GM12873 (cell line): Measurements from ENCODE around the gene P3H3.

Experiments used
- TF ChIP-seq, protein P1 (sequence below): IDR thresholded peaks from 2 replicates; pipeline ENCODE4 v1.5.1; 2012; ENCODE audit warnings: low read depth, mild to moderate bottlenecking, moderate library complexity, low read length, control low read depth; ENCODE audit not compliant: insufficient read depth; ENCODE audit errors: missing control alignments

P3H3 gene

DNA sequence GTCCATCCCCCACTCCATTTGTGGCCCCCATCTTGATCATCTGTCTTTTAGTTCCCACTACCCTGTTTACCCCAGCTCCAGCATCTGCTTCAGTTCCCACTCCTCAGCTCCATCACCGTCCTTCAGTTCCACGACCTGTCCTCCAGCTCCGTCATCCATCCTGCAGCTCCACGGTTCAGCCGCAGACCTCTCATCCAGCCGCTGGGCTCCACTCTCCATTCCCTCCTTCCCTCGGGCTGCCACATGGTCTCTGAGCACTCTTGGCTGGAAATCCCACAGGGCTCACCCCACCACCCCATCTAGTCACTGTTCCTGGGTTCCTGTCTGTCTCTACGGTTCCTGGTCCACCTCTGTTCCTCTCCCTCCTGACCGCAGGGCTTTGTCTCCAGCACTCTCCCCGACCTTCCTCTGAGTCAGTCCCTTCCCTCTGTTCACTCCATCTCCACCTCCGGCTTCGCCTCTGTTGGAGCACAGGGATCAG is 3.3 kb upstream of the P3H3 start:
- TF ChIP-seq, protein P1, sequence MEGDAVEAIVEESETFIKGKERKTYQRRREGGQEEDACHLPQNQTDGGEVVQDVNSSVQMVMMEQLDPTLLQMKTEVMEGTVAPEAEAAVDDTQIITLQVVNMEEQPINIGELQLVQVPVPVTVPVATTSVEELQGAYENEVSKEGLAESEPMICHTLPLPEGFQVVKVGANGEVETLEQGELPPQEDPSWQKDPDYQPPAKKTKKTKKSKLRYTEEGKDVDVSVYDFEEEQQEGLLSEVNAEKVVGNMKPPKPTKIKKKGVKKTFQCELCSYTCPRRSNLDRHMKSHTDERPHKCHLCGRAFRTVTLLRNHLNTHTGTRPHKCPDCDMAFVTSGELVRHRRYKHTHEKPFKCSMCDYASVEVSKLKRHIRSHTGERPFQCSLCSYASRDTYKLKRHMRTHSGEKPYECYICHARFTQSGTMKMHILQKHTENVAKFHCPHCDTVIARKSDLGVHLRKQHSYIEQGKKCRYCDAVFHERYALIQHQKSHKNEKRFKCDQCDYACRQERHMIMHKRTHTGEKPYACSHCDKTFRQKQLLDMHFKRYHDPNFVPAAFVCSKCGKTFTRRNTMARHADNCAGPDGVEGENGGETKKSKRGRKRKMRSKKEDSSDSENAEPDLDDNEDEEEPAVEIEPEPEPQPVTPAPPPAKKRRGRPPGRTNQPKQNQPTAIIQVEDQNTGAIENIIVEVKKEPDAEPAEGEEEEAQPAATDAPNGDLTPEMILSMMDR: no peak

GRCh38 chr12:6825398-6826124 is 2.6 kb upstream of the P3H3 start:
- TF ChIP-seq, protein P1: peak; percentile 97

GRCh38 chr12:6826125-6826733 is 2.0 kb upstream of the P3H3 start:
- TF ChIP-seq, protein P1: no peak

GRCh38 chr12:6826734-6827436 is 1.3 kb upstream of the P3H3 start:
- TF ChIP-seq, protein P1: no peak

- TF ChIP-seq, protein P1: no peak
These were observed 733 bp upstream of the P3H3 start for GRCh38 chr12:6827437-6827911.

DNA sequence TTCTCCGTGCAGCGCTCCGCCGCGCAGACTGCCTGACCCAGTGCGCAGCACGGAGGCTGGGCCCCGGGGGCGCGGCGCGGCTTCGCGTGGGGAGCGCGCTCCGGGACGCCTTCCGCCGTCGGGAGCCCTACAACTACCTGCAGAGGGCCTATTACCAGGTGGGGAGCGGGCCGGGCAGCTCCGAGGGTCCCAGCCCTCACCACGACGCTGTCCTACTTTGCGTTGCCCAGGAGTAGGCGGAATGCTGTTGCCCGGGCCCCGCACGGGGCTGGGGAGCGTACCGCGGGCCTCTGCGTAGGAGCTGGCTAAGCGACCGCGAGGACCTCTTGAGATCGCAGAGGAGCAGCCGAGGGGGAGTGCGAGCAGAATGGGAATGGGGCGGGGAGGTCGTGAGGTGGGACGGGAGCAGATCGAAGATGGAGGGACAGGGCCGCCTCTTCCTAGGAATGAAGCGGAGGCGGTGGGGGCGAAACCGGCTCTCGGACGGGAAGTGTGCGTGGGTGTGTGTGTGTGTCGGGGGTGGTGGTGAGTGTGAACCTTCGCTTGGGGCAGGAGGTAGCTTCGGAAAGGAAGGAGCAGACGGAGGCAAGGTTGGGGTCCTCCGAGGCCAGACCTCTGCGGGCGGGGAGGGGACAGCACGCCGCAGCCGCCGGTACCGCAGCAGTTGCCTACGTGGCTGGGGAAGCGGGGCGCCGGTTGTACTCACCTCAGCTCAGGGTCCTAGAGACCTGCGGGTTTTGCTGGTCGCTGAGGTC is 751 bp downstream of the P3H3 start:
- TF ChIP-seq, protein P1: no peak
